NCI-H2107 treated with DMSO at 0.1 percent for 48 hours (cell line): ENCODE data around the gene ELOVL2.
"Not testable (repeated sequence)": the region's sequence is repeated elsewhere in the genome, so short reads cannot be mapped to it uniquely, and the experiment has no call there.

Source experiments
- DNase-seq: peaks from one replicate; lab custom pipeline; 2025; ENCODE audit not compliant: unreplicated experiment; lab: John Stamatoyannopoulos, UW

Gene ELOVL2, protein sequence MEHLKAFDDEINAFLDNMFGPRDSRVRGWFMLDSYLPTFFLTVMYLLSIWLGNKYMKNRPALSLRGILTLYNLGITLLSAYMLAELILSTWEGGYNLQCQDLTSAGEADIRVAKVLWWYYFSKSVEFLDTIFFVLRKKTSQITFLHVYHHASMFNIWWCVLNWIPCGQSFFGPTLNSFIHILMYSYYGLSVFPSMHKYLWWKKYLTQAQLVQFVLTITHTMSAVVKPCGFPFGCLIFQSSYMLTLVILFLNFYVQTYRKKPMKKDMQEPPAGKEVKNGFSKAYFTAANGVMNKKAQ

DNA sequence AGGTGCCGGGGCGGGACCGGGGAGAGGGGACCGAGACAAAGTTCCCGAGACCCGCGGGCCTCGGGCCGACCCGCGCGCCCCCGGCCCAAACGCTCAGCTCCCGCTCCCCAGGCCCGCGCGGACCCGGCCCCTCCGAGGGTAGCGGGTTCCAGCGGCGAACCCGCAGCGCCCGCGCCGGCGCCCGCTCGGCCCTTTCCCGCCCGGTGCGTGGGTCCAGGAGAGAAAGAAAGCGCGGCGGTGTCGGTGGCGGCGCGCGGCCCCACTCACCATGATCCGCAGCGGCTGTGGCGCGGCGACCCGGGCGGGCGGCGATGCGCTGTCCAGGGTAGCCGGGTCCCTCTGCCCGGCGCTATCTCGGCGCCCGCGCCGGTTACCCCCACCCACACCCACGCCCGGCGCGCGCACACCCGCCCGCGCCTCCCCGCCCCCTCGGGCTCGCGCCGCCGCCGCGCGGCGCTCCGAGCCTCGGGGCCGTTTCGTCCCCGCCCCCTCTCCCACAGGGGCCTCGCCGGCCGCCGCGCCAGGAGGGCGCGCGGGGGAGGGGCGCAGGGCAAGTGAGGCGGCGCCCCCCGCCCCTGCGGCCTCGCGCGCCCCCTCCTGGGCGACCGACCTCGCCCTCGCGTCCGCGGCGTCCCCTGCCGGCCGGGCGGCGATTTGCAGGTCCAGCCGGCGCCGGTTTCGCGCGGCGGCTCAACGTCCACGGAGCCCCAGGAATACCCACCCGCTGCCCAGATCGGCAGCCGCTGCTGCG is at the start of gene ELOVL2:
ELOVL2 (minus strand) TSS at position 345 of the 751 bp plus-strand sequence; CDS start at position 270, 75 bp downstream.
- DNase-seq: no peak

- no peak for DNase-seq
These were observed 49.2 kb upstream of the ELOVL2 start for GRCh38 chr6:11093376-11093625.

GRCh38 chr6:11092668-11093375 is 48.7 kb upstream of the ELOVL2 start:
- DNase-seq: no peak

DNA sequence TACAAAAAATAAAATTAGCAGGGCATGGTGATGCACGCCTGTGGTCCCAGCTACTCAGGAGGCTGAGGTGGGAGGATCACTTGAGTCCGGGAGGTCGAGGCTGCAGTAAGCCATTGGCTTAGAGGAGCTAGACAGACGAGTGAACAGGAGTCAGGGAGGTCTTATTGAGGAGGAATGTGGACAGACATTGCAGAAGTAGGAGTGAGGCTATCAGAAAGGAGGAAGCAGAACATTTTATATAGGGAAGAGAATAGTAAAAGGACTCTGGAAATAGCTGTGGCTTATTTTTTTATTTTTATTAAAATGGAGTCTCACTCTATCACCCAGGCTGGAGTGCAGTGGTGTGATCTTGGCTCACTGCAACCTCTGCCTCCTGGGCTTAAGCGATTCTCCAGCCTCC is 47.0 kb upstream of the ELOVL2 start:
- DNase-seq: not testable (repeated sequence)

DNA sequence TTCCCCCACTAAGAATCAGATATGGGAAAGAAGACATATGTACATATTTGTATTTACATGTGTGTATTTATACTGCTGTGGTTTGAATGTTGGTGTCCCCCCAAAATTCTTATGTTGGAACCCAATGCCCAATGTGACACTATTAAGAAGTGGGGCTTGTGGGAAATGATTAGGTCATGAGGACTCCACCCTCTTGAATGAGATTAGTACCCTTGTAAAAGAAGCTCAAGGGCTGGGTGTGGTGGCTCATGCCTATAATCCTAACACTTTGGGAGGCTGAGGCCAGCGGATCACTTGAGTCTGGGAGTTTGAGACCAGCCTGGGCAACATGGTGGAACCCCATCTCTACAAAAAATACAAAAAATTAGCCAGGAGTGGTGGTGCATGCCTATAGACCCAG is 45.6 kb upstream of the ELOVL2 start:
- no peak for DNase-seq

DNA sequence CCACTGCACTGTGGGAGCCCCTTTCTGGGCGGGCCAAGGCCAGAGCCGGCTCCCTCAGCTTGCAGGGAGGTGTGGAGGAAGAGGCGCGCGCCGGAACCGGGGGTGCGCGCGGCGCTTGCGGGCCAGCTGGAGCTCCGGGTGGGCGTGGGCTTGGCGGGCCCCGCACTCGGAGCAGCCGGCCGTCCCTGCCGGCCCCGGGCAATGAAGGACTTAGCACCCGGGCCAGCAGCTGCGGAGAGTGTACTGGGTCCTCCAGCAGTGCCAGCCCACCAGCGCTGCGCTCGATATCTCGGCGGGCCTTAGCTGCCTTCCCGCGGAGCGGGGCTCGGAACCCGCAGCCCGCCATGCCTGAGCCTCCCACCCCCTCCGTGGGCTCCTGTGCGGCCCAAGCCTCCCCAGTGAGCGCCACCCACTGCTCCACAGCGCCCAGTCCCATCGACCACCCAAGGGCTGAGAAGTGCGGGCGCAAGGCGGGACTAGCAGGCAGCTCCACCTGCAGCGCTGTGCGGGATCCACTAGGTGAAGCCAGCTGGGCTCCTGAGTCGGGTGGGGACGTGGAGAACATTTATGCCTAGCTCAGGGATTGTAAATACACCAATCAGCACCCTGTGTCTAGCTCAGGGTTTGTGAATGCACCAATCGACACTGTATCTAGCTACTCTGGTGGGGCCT is 43.2 kb upstream of the ELOVL2 start:
- DNase-seq: not testable (repeated sequence)

- DNase-seq: no peak
These were observed 41.8 kb upstream of the ELOVL2 start for GRCh38 chr6:11085758-11086435.

- DNase-seq: no peak
These were observed 39.9 kb upstream of the ELOVL2 start for GRCh38 chr6:11083956-11084355.

DNA sequence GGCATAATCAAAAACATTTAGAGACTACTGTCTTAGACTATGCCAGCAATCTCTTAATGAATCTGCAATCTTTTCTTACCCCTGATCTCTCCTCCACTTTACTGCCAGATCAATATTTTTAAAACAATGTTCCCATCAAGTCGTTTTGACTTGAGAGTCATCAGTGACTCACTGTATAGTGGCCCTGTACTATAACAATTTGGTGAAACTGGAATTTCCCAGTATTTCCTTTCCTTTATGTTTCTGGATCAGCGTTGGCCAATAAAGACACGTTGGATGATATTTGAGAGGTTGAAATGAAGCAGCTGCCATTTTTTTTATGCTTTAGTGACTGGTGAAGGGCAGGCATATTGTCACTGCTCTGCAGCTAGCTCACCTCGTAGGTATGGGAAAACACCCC is 39.4 kb upstream of the ELOVL2 start:
- DNase-seq: no peak

- DNase-seq: no peak
These were observed 36.2 kb upstream of the ELOVL2 start for GRCh38 chr6:11080296-11080695.

- no peak for DNase-seq
These were observed 34.2 kb upstream of the ELOVL2 start for GRCh38 chr6:11078266-11078665.

GRCh38 chr6:11076540-11076939 is 32.4 kb upstream of the ELOVL2 start:
- DNase-seq: no peak

- no peak for DNase-seq
These were observed 28.0 kb upstream of the ELOVL2 start for GRCh38 chr6:11072101-11072500.

DNA sequence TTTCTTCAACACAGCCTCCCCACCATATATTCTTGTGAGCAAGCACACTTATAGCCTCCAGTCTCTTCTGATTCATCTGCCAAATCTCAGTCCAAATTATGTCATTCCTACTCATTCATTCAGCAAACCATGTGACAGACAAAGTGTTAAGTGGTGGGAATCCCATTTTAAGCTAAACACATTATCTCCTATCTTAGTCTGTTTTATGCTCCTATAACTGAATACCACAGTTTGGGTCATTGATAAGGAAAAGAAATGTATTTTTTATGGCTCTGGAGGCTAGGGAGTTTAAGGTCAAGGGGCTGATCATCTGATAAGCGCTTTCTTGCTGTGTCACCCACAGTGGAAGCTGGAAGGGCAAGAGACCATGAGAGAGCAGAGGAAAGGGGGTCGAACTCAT is 25.7 kb upstream of the ELOVL2 start:
- DNase-seq: no peak

- DNase-seq: no peak
These were observed 23.2 kb upstream of the ELOVL2 start for GRCh38 chr6:11067348-11067747.

- DNase-seq: no peak
These were observed 22.6 kb upstream of the ELOVL2 start for GRCh38 chr6:11066505-11067347.

GRCh38 chr6:11065436-11066202 is 21.5 kb upstream of the ELOVL2 start:
- no peak for DNase-seq

- DNase-seq: no peak
These were observed 20.7 kb upstream of the ELOVL2 start for GRCh38 chr6:11064836-11065235.

DNA sequence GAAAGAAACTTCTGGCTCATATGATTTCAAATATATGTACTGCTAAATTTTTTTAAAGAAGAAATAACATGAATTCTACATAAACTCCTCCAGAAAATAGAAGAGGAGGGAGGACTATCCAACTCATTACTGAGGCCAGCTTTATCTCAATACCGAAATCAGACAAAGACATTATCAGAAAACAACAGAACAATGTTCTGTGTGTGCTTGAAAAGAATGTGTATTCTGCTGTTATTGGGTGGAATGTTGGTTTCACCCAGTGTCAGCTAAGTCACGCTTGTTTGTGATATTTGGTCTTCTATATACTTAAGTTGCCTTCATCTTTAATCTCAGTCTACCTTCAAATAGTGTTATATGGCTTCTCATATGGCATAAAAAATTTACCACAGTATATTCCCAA is 18.6 kb upstream of the ELOVL2 start:
- no peak for DNase-seq
